ENCODE results near the gene GCK. TPM values are rescaled to one million over a fixed set of nuclear protein-coding genes. Genes with fewer than 3 reads are reported as not detected.

GCK gene
- total and polyA plus RNA-seq, 2 of the 13 experiments (the other 11 are each of a cell fraction or from before 2014, with no cell fraction given): not detected

DNA sequence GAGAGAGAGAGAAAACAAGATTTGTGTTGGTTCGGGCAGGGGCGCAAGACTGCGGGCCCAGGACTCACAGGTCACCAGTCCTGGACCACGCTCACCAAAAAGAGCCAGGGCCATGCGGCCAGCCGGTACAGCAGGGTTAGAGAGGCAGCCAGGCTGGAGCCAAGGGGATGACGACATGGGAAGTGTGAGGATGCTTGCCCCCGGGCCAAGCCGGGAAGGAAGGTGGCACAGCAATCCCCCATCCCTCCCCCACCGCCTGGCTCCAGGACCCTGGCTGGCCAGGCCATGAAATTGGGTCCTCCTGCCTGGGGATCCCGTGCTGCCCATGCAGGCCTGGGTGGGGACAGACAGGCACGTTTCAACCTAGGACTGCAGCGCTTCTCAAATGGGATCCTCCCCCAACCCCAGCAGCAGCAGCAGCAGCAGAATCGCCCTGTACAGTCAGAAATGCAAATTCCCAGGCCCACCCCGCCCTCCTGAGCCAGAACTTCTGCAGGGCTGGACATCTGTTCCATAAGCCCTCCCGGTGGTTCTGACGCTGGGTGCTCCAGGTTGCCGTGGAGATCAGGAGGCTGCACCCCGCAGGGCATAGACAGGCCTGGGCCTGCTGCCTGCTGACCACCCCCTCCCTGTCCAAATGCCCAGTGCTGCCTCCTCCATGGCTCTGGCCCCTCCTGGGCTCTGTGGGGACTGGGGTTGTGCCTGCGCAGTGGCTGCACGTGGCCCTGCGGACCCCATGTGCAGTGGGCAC is 46.5 kb upstream of the GCK start:
- FAIRE-seq (no peak), ATAC-seq (no peak), DNase-seq (ENCODE audit: low spot score) (no peak)
- H2AFZ ChIP-seq (ENCODE audit: low read length): no peak overlapping the region
- WGBS (ENCODE audit: low lambda C conversion rate): 50% methylated on average over 9 of the region's 22 CpGs
- no peaks in the 10 kb centered on the region for H3K79me2 ChIP-seq (ENCODE audit: insufficient read depth, low read length)
- no peaks in the 10 kb centered on the region for H4K20me1 ChIP-seq (ENCODE audit: insufficient read depth, low read length)
- H3K27ac ChIP-seq (ENCODE audit: extremely low read length, insufficient read depth, low read length): no peak overlapping the region
- H3K27me3 ChIP-seq (ENCODE audit: control insufficient read depth in 1 of 2, insufficient read depth in 2 of 2, low read length in 2 of 2): peaks cover 24 to 90% of the 10 kb centered on the region in 2 experiments
- H3K9me3 ChIP-seq (ENCODE audit: low read length): no peaks in the 10 kb centered on the region
- ChIA-PET CTCF (ENCODE audit: low intra/inter-chr PET ratio, low total read pairs) (no interaction called here), POLR2A (no interaction called here)
- in situ Hi-C loops (cut with HindIII; ENCODE audit: extremely low pct_ligation_motif_present, low pct_unique_long_range_greater_than_20kb): no loop called here
- H3K4me2 ChIP-seq (ENCODE audit: low read depth, low read length): no peak overlapping the region
- TF ChIP-seq, protein P1, sequence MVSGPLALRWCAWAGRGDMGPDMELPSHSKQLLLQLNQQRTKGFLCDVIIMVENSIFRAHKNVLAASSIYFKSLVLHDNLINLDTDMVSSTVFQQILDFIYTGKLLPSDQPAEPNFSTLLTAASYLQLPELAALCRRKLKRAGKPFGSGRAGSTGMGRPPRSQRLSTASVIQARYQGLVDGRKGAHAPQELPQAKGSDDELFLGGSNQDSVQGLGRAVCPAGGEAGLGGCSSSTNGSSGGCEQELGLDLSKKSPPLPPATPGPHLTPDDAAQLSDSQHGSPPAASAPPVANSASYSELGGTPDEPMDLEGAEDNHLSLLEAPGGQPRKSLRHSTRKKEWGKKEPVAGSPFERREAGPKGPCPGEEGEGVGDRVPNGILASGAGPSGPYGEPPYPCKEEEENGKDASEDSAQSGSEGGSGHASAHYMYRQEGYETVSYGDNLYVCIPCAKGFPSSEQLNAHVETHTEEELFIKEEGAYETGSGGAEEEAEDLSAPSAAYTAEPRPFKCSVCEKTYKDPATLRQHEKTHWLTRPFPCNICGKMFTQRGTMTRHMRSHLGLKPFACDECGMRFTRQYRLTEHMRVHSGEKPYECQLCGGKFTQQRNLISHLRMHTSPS (CRISPR knock-in tag; IDR thresholded peaks at IDR 0.05; ENCODE audit: low read depth): no peak
- no peak for TF ChIP-seq ZNF781 (CRISPR knock-in tag; IDR thresholded peaks at IDR 0.05; ENCODE audit: borderline replicate concordance, not compliant biosample characterization)
- TF ChIP-seq ZSCAN30 (CRISPR knock-in tag; IDR thresholded peaks at IDR 0.05): no peak
- TF ChIP-seq SP1 (IDR thresholded peaks at IDR 0.05): no peak
- no peak for TF ChIP-seq SP1 (CRISPR knock-in tag; IDR thresholded peaks at IDR 0.05)
- no peak for TF ChIP-seq JUND (CRISPR knock-in tag; IDR thresholded peaks at IDR 0.05)
- no peak for TF ChIP-seq CSRNP1 (CRISPR knock-in tag; IDR thresholded peaks at IDR 0.05)
- no peak for TF ChIP-seq ASH2L (IDR thresholded peaks at IDR 0.05; ENCODE audit: insufficient read length, low read depth, low read length)
- TF ChIP-seq MXI1 (IDR thresholded peaks at IDR 0.05; ENCODE audit: borderline replicate concordance, low read depth, low read length): no peak
- TF ChIP-seq, protein P2, sequence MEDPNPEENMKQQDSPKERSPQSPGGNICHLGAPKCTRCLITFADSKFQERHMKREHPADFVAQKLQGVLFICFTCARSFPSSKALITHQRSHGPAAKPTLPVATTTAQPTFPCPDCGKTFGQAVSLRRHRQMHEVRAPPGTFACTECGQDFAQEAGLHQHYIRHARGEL (CRISPR knock-in tag; IDR thresholded peaks at IDR 0.05): no peak
- no peak for TF ChIP-seq KMT2B (CRISPR knock-in tag; IDR thresholded peaks at IDR 0.05)
- no peak for TF ChIP-seq PRMT3 (CRISPR knock-in tag; IDR thresholded peaks at IDR 0.05; ENCODE audit: borderline replicate concordance, low read depth)
- no peak for TF ChIP-seq MTF2 (CRISPR knock-in tag; IDR thresholded peaks at IDR 0.05; ENCODE audit: borderline replicate concordance)
- no peak for TF ChIP-seq ZNF441 (CRISPR knock-in tag; IDR thresholded peaks at IDR 0.05; ENCODE audit: borderline replicate concordance)
- no peak for TF ChIP-seq ZKSCAN8 (CRISPR knock-in tag; IDR thresholded peaks at IDR 0.05; ENCODE audit: borderline replicate concordance)
- no peak for TF ChIP-seq KLF15 (CRISPR knock-in tag; IDR thresholded peaks at IDR 0.05; ENCODE audit: borderline replicate concordance)
- no peaks in the 10 kb centered on the region for H3K36me3 ChIP-seq (replicated peaks in 1 of 2; ENCODE audit: control insufficient read depth in 1 of 2, insufficient read depth in 2 of 2, low read length in 2 of 2)
- BruUV-seq (replicated peaks): no TSS peak
- H3K4me3 ChIP-seq (replicated peaks in 1 of 3; ENCODE audit: insufficient read depth in 1 of 3, low read depth in 2 of 3, low read length in 3 of 3): no peak overlapping the region
- H3K9ac ChIP-seq (ENCODE audit: insufficient read depth, low read depth, low read length): no peak overlapping the region
- intact Hi-C loops (cut with micrococcal nuclease; ENCODE audit: unreplicated experiment): no loop called here
- no peaks in the 10 kb centered on the region for H3K4me1 ChIP-seq (ENCODE audit: insufficient read depth, low read length)

All from HepG2 (cell line).